Natural killer cell treated with Interleukin-12 subunit alpha and Interleukin-12 subunit beta and Interleukin-15 and Interleukin-18, amount 100 ng/mL, for 72 hours (primary cell): Measurements from ENCODE around the gene TSPAN1. TPM values are rescaled to one million over a fixed set of nuclear protein-coding genes. Genes with fewer than 3 reads are reported as not detected.
"Not testable (repeated sequence)": the region's sequence is repeated elsewhere in the genome, so short reads cannot be mapped to it uniquely, and the experiment has no call there.

ENCODE experiments used
- ATAC-seq, 2 donors: fragments of 150-1000 bp; cut with Tn5 transposase in 1 of 2; sonication (Bioruptor Pico), chemical (Tn5 transposase) in 1 of 2; 2 replicates each; pipeline ENCODE4 v1.10.0; 2021
- DNase-seq: peaks from one replicate; pipeline ENCODE4 v3.0.0; 2022; ENCODE audit warnings: low spot score
- H3K27ac Mint-ChIP-seq, 2 donors: 1 replicate in 1 of 2; 2 replicates in 1 of 2; pipeline ENCODE4 v1.8.0; 2022; ENCODE audit warnings: mixed read lengths in 2 of 2, mild to moderate bottlenecking in 1 of 2, moderate library complexity in 1 of 2
- H3K27me3 Mint-ChIP-seq, 2 donors: 1 replicate in 1 of 2; 2 replicates in 1 of 2; pipeline ENCODE4 v1.8.0; 2022; ENCODE audit warnings: mixed read lengths in 2 of 2
- H3K36me3 Mint-ChIP-seq: one replicate; pipeline ENCODE4 v1.8.0; 2022; ENCODE audit warnings: mixed read lengths
- H3K4me1 Mint-ChIP-seq, 2 donors: 1 replicate in 1 of 2; 2 replicates in 1 of 2; pipeline ENCODE4 v1.8.0; 2022; ENCODE audit warnings: low read depth in 2 of 2, mixed read lengths in 2 of 2, mild to moderate bottlenecking in 1 of 2
- H3K4me3 Mint-ChIP-seq: one replicate; pipeline ENCODE4 v1.8.0; 2022; ENCODE audit warnings: mixed read lengths
- H3K9me3 Mint-ChIP-seq: 2 replicates; pipeline ENCODE4 v1.8.0; 2022; ENCODE audit warnings: mixed read lengths
- total RNA-seq, 2 donors: library from RNA; stranded (reverse); gene quantifications; one replicate each; pipeline ENCODE4 v1.2.3, GENCODE V29; 2022

Gene TSPAN1
- total RNA-seq, 2 donors from 2014 or later, result not detected

- no peaks in the 10 kb centered on the region for H3K9me3 Mint-ChIP-seq
- peaks cover 0 to 2% of the 10 kb centered on the region in 2 donors for H3K27me3 Mint-ChIP-seq
- H3K4me3 Mint-ChIP-seq, result peak overlapping the region; percentile 78
- no peak for DNase-seq
- H3K27ac Mint-ChIP-seq, result no peak overlapping the region
- H3K36me3 Mint-ChIP-seq, result no peaks in the 10 kb centered on the region
- no peak for ATAC-seq
- H3K4me1 Mint-ChIP-seq, result peaks cover 6 to 11% of the 10 kb centered on the region in 2 donors
These were observed 24.4 kb downstream of the TSPAN1 start for GRCh38 chr1:46199233-46199749.

- H3K4me1 Mint-ChIP-seq, result peaks cover 6% of the 10 kb centered on the region in 2 donors
- no peaks in the 10 kb centered on the region for H3K36me3 Mint-ChIP-seq
- H3K9me3 Mint-ChIP-seq, result no peaks in the 10 kb centered on the region
- no peak overlapping the region for H3K27ac Mint-ChIP-seq
- H3K4me3 Mint-ChIP-seq, result no peak overlapping the region
- no peak for ATAC-seq
- DNase-seq, result no peak
- H3K27me3 Mint-ChIP-seq, result peaks cover 0 to 2% of the 10 kb centered on the region in 2 donors
These were observed 29.0 kb downstream of the TSPAN1 start for GRCh38 chr1:46203738-46204405.

- Mint-ChIP-seq H3K4me3 (no peak overlapping the region), H3K36me3 (no peaks in the 10 kb centered on the region), H3K9me3 (no peaks in the 10 kb centered on the region), H3K27ac (no peak overlapping the region), H3K27me3 (peaks cover 0 to 2% of the 10 kb centered on the region in 2 donors), H3K4me1 (peaks cover 6% of the 10 kb centered on the region in 2 donors)
- DNase-seq, result no peak
- ATAC-seq, result no peak
These were observed 29.5 kb downstream of the TSPAN1 start for GRCh38 chr1:46204406-46204742.

GRCh38 chr1:46205141-46205540 is 30.3 kb downstream of the TSPAN1 start:
- peaks cover 0 to 2% of the 10 kb centered on the region in 2 donors for H3K27me3 Mint-ChIP-seq
- ATAC-seq, result no peak
- no peak overlapping the region for H3K4me3 Mint-ChIP-seq

GRCh38 chr1:46205791-46206190 is 30.9 kb downstream of the TSPAN1 start:
- no peak overlapping the region for H3K4me3 Mint-ChIP-seq
- no peaks in the 10 kb centered on the region for H3K9me3 Mint-ChIP-seq

More at GRCh38 chr1:46205141-46205540, 30.3 kb downstream of the TSPAN1 start:
- peaks cover 6% of the 10 kb centered on the region in 2 donors for H3K4me1 Mint-ChIP-seq
- H3K27ac Mint-ChIP-seq, result no peak overlapping the region
- H3K9me3 Mint-ChIP-seq, result no peaks in the 10 kb centered on the region
- DNase-seq, result no peak
- no peaks in the 10 kb centered on the region for H3K36me3 Mint-ChIP-seq

GRCh38 chr1:46206399-46206798 is 31.5 kb downstream of the TSPAN1 start:
- H3K9me3 Mint-ChIP-seq, result no peaks in the 10 kb centered on the region
- no peak overlapping the region for H3K4me3 Mint-ChIP-seq

More at GRCh38 chr1:46205791-46206190, 30.9 kb downstream of the TSPAN1 start:
- Mint-ChIP-seq H3K36me3 (no peaks in the 10 kb centered on the region), H3K27me3 (peaks cover 0 to 2% of the 10 kb centered on the region in 2 donors), H3K27ac (no peak overlapping the region), H3K4me1 (peaks cover 6% of the 10 kb centered on the region in 2 donors)
- ATAC-seq, result no peak
- no peak for DNase-seq

GRCh38 chr1:46210561-46210960 is 35.7 kb downstream of the TSPAN1 start:
- H3K27me3 Mint-ChIP-seq, result no peaks in the 10 kb centered on the region
- no peak overlapping the region for H3K4me3 Mint-ChIP-seq
- no peaks in the 10 kb centered on the region for H3K4me1 Mint-ChIP-seq
- DNase-seq, result no peak
- H3K9me3 Mint-ChIP-seq, result no peaks in the 10 kb centered on the region
- no peak for ATAC-seq
- no peaks in the 10 kb centered on the region for H3K36me3 Mint-ChIP-seq
- H3K27ac Mint-ChIP-seq, result no peak overlapping the region

More at GRCh38 chr1:46206399-46206798, 31.5 kb downstream of the TSPAN1 start:
- no peak for ATAC-seq
- no peak overlapping the region for H3K27ac Mint-ChIP-seq
- H3K36me3 Mint-ChIP-seq, result no peaks in the 10 kb centered on the region
- peaks cover 0 to 2% of the 10 kb centered on the region in 2 donors for H3K27me3 Mint-ChIP-seq
- DNase-seq, result no peak
- H3K4me1 Mint-ChIP-seq, result peaks cover 6% of the 10 kb centered on the region in 2 donors

GRCh38 chr1:46211051-46211450 is 36.2 kb downstream of the TSPAN1 start:
- ATAC-seq (no peak), DNase-seq (no peak)
- no peaks in the 10 kb centered on the region for H3K36me3 Mint-ChIP-seq
- H3K9me3 Mint-ChIP-seq, result no peaks in the 10 kb centered on the region
- H3K4me1 Mint-ChIP-seq, result no peaks in the 10 kb centered on the region
- H3K27me3 Mint-ChIP-seq, result no peaks in the 10 kb centered on the region
- H3K4me3 Mint-ChIP-seq, result no peak overlapping the region
- no peak overlapping the region for H3K27ac Mint-ChIP-seq

- Mint-ChIP-seq H3K27ac (no peak overlapping the region), H3K27me3 (peaks cover 3 to 7% of the 10 kb centered on the region in 2 donors), H3K36me3 (no peaks in the 10 kb centered on the region), H3K4me1 (no peaks in the 10 kb centered on the region), H3K9me3 (no peaks in the 10 kb centered on the region), H3K4me3 (no peak overlapping the region)
- ATAC-seq (no peak), DNase-seq (no peak)
These were observed 40.6 kb downstream of the TSPAN1 start for GRCh38 chr1:46215504-46215903.

- Mint-ChIP-seq H3K27ac (no peak overlapping the region), H3K4me1 (peaks cover 0 to 3% of the 10 kb centered on the region in 2 donors), H3K9me3 (no peaks in the 10 kb centered on the region), H3K36me3 (no peaks in the 10 kb centered on the region), H3K4me3 (no peak overlapping the region), H3K27me3 (peaks cover 3 to 7% of the 10 kb centered on the region in 2 donors)
- ATAC-seq (no peak), DNase-seq (no peak)
These were observed 43.6 kb downstream of the TSPAN1 start for GRCh38 chr1:46218443-46218842.

- Mint-ChIP-seq H3K9me3 (no peaks in the 10 kb centered on the region), H3K4me3 (no peak overlapping the region), H3K27me3 (peaks cover 3 to 7% of the 10 kb centered on the region in 2 donors), H3K4me1 (peaks cover 0 to 3% of the 10 kb centered on the region in 2 donors), H3K36me3 (no peaks in the 10 kb centered on the region), H3K27ac (no peak overlapping the region)
- ATAC-seq (no peak), DNase-seq (no peak)
These were observed 44.9 kb downstream of the TSPAN1 start for GRCh38 chr1:46219551-46220520.

- DNase-seq, result no peak
- Mint-ChIP-seq H3K27me3 (peaks cover 3 to 7% of the 10 kb centered on the region in 2 donors), H3K4me3 (no peak overlapping the region), H3K9me3 (no peaks in the 10 kb centered on the region), H3K27ac (no peak overlapping the region), H3K36me3 (no peaks in the 10 kb centered on the region), H3K4me1 (peaks cover 0 to 3% of the 10 kb centered on the region in 2 donors)
- no peak for ATAC-seq
These were observed 45.9 kb downstream of the TSPAN1 start for GRCh38 chr1:46220808-46221207.

GRCh38 chr1:46221749-46222148 is 46.9 kb downstream of the TSPAN1 start:
- H3K9me3 Mint-ChIP-seq, result no peaks in the 10 kb centered on the region

GRCh38 chr1:46223055-46223454 is 48.2 kb downstream of the TSPAN1 start:
- not testable (repeated sequence) for DNase-seq, H3K4me3 Mint-ChIP-seq, H3K27me3 Mint-ChIP-seq, H3K27ac Mint-ChIP-seq, H3K36me3 Mint-ChIP-seq, H3K9me3 Mint-ChIP-seq, H3K4me1 Mint-ChIP-seq, ATAC-seq

More at GRCh38 chr1:46221749-46222148, 46.9 kb downstream of the TSPAN1 start:
- H3K36me3 Mint-ChIP-seq, result no peaks in the 10 kb centered on the region
- H3K27me3 Mint-ChIP-seq, result peaks cover 3 to 6% of the 10 kb centered on the region in 2 donors
- peaks cover 0 to 3% of the 10 kb centered on the region in 2 donors for H3K4me1 Mint-ChIP-seq
- no peak overlapping the region for H3K27ac Mint-ChIP-seq
- DNase-seq, result no peak
- no peak for ATAC-seq
- H3K4me3 Mint-ChIP-seq, result no peak overlapping the region
